ENCODE results near the gene RCC1.
"Not testable (repeated sequence)": the region's sequence is repeated elsewhere in the genome, so short reads cannot be mapped to it uniquely, and the experiment has no call there.

The RCC1 gene

GRCh38 chr1:28505406-28506187, at the start of gene RCC1:
Gene RCC1 (plus strand): TSS chr1:28506043. CDS start chr1:28529867, 23,824 bp downstream.
- peak; percentile 71 to 88 (median 86) for DNase-seq (ENCODE audit: low read depth in 2 of 3, low spot score in 2 of 3)

GRCh38 chr1:28456078-28456477, 49.8 kb upstream of the RCC1 start:
- no peak for DNase-seq (ENCODE audit: low read depth in 2 of 3, low spot score in 2 of 3)

- no peak for DNase-seq (ENCODE audit: low read depth in 2 of 3, low spot score in 2 of 3)
These were observed 48.2 kb upstream of the RCC1 start for GRCh38 chr1:28457678-28458077.

GRCh38 chr1:28458237-28459228, 47.3 kb upstream of the RCC1 start:
- DNase-seq (ENCODE audit: low read depth in 2 of 3, low spot score in 2 of 3): no peak

- DNase-seq (ENCODE audit: low read depth in 2 of 3, low spot score in 2 of 3): no peak
These were observed 39.5 kb upstream of the RCC1 start for GRCh38 chr1:28466226-28466778.

GRCh38 chr1:28470146-28470545, 35.7 kb upstream of the RCC1 start:
- no peak for DNase-seq (ENCODE audit: low read depth in 2 of 3, low spot score in 2 of 3)

- not testable (repeated sequence) for DNase-seq (ENCODE audit: low read depth in 2 of 3, low spot score in 2 of 3)
These were observed 26.3 kb upstream of the RCC1 start for GRCh38 chr1:28479497-28479896.

- no peak for DNase-seq (ENCODE audit: low read depth in 2 of 3, low spot score in 2 of 3)
These were observed 25.5 kb upstream of the RCC1 start for GRCh38 chr1:28480308-28480707.

GRCh38 chr1:28482138-28482537, 23.7 kb upstream of the RCC1 start:
- no peak for DNase-seq (ENCODE audit: low read depth in 2 of 3, low spot score in 2 of 3)

- DNase-seq (ENCODE audit: low read depth in 2 of 3, low spot score in 2 of 3): no peak
These were observed 23.1 kb upstream of the RCC1 start for GRCh38 chr1:28482702-28483101.

GRCh38 chr1:28494737-28495136, 11.1 kb upstream of the RCC1 start:
- DNase-seq (ENCODE audit: low read depth in 2 of 3, low spot score in 2 of 3): no peak

GRCh38 chr1:28499553-28499952, 6.3 kb upstream of the RCC1 start:
- DNase-seq (ENCODE audit: low read depth in 2 of 3, low spot score in 2 of 3): no peak

GRCh38 chr1:28501925-28502324, 3.9 kb upstream of the RCC1 start:
- no peak for DNase-seq (ENCODE audit: low read depth in 2 of 3, low spot score in 2 of 3)

- no peak for DNase-seq (ENCODE audit: low read depth in 2 of 3, low spot score in 2 of 3)
These were observed 2.7 kb upstream of the RCC1 start for GRCh38 chr1:28503117-28503516.

GRCh38 chr1:28506907-28507246, 1.0 kb downstream of the RCC1 start:
- DNase-seq (ENCODE audit: low read depth in 2 of 3, low spot score in 2 of 3): no peak

GRCh38 chr1:28507247-28507645, 1.4 kb downstream of the RCC1 start:
- peak in 2 of 3 experiments; percentile 25 to 40 for DNase-seq (ENCODE audit: low read depth in 2 of 3, low spot score in 2 of 3)

GRCh38 chr1:28507646-28508434, 2.0 kb downstream of the RCC1 start:
- peak in 1 of 3 experiments; percentile 24 for DNase-seq (ENCODE audit: low read depth in 2 of 3, low spot score in 2 of 3)

- DNase-seq (ENCODE audit: low read depth in 2 of 3, low spot score in 2 of 3): peak in 2 of 3 experiments; percentile 29
These were observed 2.6 kb downstream of the RCC1 start for GRCh38 chr1:28508435-28508754.

GRCh38 chr1:28509705-28510272, 3.9 kb downstream of the RCC1 start:
- peak in 2 of 3 experiments; percentile 51 to 54 for DNase-seq (ENCODE audit: low read depth in 2 of 3, low spot score in 2 of 3)

GRCh38 chr1:28510273-28510969, 4.6 kb downstream of the RCC1 start:
- peak in 2 of 3 experiments; percentile 39 to 61 for DNase-seq (ENCODE audit: low read depth in 2 of 3, low spot score in 2 of 3)

Measured in activated CD8-positive, alpha-beta memory T cell treated with anti-CD3 and anti-CD28 coated beads for 48 hours (primary cell).